Activated B cell treated with CpG ODN at 0.5 μM for 24 hours (primary cell): ENCODE data around the gene WDR72. TPM values are rescaled to one million over a fixed set of nuclear protein-coding genes. Genes with fewer than 3 reads are reported as not detected.
"Not testable (repeated sequence)": the region's sequence is repeated elsewhere in the genome, so short reads cannot be mapped to it uniquely, and the experiment has no call there.

ENCODE experiments used
- ATAC-seq: fragments of 200-7000 bp; cut with Tn5 transposase; one replicate; pipeline ENCODE4 v1.10.0; 2021; ENCODE audit warnings: low read depth, mild to moderate bottlenecking, moderate library complexity
- CTCF ChIA-PET: fragments of 350-600 bp; sonication (Branson Sonifier 250); formaldehyde crosslinking; loops from one replicate; lab custom pipeline; 2021; ENCODE audit warnings: antibody characterized with exemption; lab: Charles Lee
- POLR2A ChIA-PET: fragments of 350-600 bp; sonication (Branson Sonifier 250); formaldehyde crosslinking; loops from one replicate; lab custom pipeline; 2021; ENCODE audit warnings: antibody characterized with exemption; lab: Charles Lee
- DNase-seq: peaks from one replicate; pipeline ENCODE4 v3.0.0; 2022
- H3K27ac Mint-ChIP-seq: one replicate; pipeline ENCODE4 v1.8.0; 2020; ENCODE audit warnings: mixed read lengths
- H3K27me3 Mint-ChIP-seq: one replicate; pipeline ENCODE4 v1.8.0; 2021; ENCODE audit warnings: mixed read lengths
- H3K36me3 Mint-ChIP-seq: one replicate; pipeline ENCODE4 v1.8.0; 2021; ENCODE audit warnings: low read depth, mixed read lengths
- H3K4me1 Mint-ChIP-seq: one replicate; pipeline ENCODE4 v1.8.0; 2021; ENCODE audit warnings: mixed read lengths
- H3K4me3 Mint-ChIP-seq: one replicate; pipeline ENCODE4 v1.8.0; 2020; ENCODE audit warnings: mild to moderate bottlenecking, mixed read lengths
- H3K9me3 Mint-ChIP-seq: one replicate; pipeline ENCODE4 v1.8.0; 2020; ENCODE audit warnings: mixed read lengths
- CTCF ChIP-seq: fragments of 200-600 bp; IDR thresholded peaks from one replicate; pipeline ENCODE4 v1.8.0; 2022; ENCODE audit warnings: antibody characterized with exemption, mild to moderate bottlenecking
- intact Hi-C: fragments of 100-400 bp; cut with micrococcal nuclease; formaldehyde crosslinking; loops from one replicate; pipeline ENCODE4 v1.15.1; 2024
- total RNA-seq: library from RNA; stranded (reverse); gene quantifications from 2 replicates; pipeline ENCODE4 v1.2.3, GENCODE V29; 2022

WDR72 gene
- total RNA-seq, 1 donor from 2014 or later = not detected

- no peak overlapping the region for H3K27ac Mint-ChIP-seq
- ATAC-seq = no peak
- DNase-seq = no peak
- no peaks in the 10 kb centered on the region for H3K27me3 Mint-ChIP-seq
- ChIA-PET POLR2A (interaction anchor here (0.7 kb wide), 1 partner anchor 119 kb away, joined by 3 read pairs; no protein-coding TSS in a partner anchor), CTCF (no interaction called here)
- no peak overlapping the region for H3K4me3 Mint-ChIP-seq
- no peaks in the 10 kb centered on the region for H3K4me1 Mint-ChIP-seq
- intact Hi-C loops = no loop called here
- H3K9me3 Mint-ChIP-seq = no peaks in the 10 kb centered on the region
- no peak for TF ChIP-seq CTCF
- no peaks in the 10 kb centered on the region for H3K36me3 Mint-ChIP-seq
Observed at GRCh38 chr15:53558384-53558783, 201.1 kb downstream of the WDR72 start.

DNA sequence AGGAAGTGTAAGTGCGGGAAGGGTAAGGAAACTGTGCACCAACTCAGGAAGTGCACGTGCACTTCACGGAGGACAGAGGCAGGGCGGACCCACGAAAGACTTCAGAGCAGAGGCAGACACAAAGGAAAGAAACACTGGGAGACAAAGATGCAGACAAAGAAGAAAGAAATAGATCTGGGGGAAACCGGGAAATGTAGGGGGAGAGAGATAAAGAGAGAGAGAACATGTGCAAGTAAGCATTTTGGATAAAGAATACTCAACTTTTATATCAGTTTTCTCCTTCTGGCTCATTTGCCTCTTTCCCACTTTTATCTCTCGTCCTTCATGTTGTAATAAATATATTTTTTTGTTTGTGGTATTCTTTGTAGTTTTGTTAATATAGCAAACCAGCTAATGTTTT, 204.2 kb downstream of the WDR72 start:
- Mint-ChIP-seq H3K27ac (no peak overlapping the region), H3K4me3 (no peak overlapping the region), H3K36me3 (no peaks in the 10 kb centered on the region), H3K4me1 (no peaks in the 10 kb centered on the region), H3K27me3 (no peaks in the 10 kb centered on the region), H3K9me3 (no peaks in the 10 kb centered on the region)
- intact Hi-C loops = no loop called here
- ATAC-seq (no peak), DNase-seq (no peak)
- ChIA-PET POLR2A (no interaction called here), CTCF (no interaction called here)
- TF ChIP-seq CTCF = no peak

DNA sequence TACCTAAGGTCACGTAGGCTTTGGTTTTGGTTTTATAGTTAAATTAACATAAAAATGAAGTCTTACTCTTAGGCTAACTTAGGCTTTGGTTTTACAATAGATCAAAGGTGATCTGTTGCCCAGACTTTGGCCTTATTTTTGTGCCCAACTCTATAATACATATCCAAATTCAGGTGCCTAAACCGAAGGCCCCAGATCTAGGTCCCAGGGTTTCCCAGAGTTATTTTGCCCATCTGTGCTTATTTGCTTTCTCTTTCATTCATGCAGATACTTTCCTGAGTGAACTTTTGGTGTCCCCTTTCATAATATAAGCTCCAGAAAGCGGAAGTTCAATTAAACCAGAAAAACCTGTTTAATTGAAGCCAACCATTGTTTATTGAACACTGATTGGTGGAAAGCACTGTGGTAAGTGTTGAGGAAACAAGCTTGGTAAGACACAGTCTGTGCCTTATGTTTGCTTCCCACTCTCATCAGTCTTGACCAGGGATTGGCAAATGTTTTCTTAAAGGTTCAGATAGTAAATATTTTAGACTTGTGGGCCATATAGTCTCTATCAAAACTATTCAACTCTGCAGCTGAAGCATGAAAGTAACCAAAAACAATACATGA, 209.7 kb downstream of the WDR72 start:
- CTCF ChIA-PET = no interaction called here
- Mint-ChIP-seq H3K27me3 (no peaks in the 10 kb centered on the region), H3K4me1 (no peaks in the 10 kb centered on the region), H3K4me3 (no peak overlapping the region), H3K27ac (no peak overlapping the region), H3K36me3 (no peaks in the 10 kb centered on the region), H3K9me3 (no peaks in the 10 kb centered on the region)
- TF ChIP-seq CTCF = no peak
- ATAC-seq (no peak), DNase-seq (no peak)
- POLR2A ChIA-PET = no interaction called here
- intact Hi-C loops = no loop called here

DNA sequence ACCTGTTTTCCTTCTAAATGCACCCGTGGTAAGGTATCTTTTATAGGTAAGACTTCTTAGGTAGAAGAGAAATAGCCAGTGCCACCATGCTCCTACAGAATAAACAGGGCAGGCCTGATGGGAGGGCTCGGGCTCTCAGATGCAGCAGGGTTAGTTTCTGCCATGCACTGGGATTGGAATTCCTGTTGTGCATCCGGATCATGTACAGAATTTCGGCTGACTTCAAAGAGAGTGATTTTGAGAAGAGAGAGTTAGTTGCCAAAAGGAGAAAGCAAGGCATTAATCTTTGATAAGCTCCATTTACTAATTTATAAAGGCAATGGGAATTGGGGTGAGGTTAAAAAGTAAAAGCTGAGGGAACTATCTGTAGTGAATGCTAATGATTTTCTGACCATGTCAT, 211.2 kb downstream of the WDR72 start:
- Mint-ChIP-seq H3K4me3 (no peak overlapping the region), H3K9me3 (no peaks in the 10 kb centered on the region), H3K27ac (no peak overlapping the region), H3K4me1 (no peaks in the 10 kb centered on the region), H3K27me3 (no peaks in the 10 kb centered on the region), H3K36me3 (no peaks in the 10 kb centered on the region)
- intact Hi-C loops = no loop called here
- no peak for ATAC-seq
- ChIA-PET CTCF (no interaction called here), POLR2A (no interaction called here)
- DNase-seq = no peak
- no peak for TF ChIP-seq CTCF

DNA sequence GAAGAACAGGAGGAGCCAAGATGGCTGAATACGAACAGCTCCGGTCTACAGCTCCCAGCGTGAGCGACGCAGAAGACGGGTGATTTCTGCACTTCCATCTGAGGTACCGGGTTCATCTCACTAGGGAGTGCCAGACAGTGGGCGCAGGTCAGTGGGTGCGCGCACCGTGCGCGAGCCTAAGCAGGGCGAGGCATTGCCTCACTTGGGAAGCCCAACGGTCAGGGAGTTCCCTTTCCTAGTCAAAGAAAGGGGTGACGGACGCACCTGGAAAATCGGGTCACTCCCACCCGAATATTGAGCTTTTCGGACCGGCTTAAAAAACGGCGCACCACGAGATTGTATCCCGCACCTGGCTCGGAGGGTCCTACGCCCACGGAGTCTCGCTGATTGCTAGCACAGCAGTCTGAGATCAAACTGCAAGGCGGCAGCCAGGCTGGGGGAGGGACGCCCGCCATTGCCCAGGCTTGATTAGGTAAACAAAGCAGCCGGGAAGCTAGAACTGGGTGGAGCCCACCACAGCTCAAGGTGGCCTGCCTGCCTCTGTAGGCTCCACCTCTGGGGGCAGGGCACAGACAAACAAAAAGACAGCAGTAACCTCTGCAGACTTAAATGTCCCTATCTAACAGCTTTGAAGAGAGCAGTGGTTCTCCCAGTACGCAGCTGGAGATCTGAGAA, 218.7 kb downstream of the WDR72 start:
- intact Hi-C loops, H3K4me1 Mint-ChIP-seq, ATAC-seq, CTCF ChIA-PET, H3K4me3 Mint-ChIP-seq, H3K27me3 Mint-ChIP-seq, DNase-seq, H3K9me3 Mint-ChIP-seq, POLR2A ChIA-PET, H3K36me3 Mint-ChIP-seq, H3K27ac Mint-ChIP-seq: not testable (repeated sequence)
